Activated CD8-positive, alpha-beta memory T cell treated with anti-CD3 and anti-CD28 coated beads for 4 hours (primary cell): Measurements from ENCODE around the gene TSPAN12.

Experiments
- DNase-seq, 2 donors: peaks; one replicate each; pipeline ENCODE4 v3.0.0-alpha.2; 2020; ENCODE audit warnings: low read depth in 2 of 2

TSPAN12 gene

GRCh38 chr7:120842121-120842621, 15.8 kb downstream of the TSPAN12 start:
- DNase-seq = no peak

DNA sequence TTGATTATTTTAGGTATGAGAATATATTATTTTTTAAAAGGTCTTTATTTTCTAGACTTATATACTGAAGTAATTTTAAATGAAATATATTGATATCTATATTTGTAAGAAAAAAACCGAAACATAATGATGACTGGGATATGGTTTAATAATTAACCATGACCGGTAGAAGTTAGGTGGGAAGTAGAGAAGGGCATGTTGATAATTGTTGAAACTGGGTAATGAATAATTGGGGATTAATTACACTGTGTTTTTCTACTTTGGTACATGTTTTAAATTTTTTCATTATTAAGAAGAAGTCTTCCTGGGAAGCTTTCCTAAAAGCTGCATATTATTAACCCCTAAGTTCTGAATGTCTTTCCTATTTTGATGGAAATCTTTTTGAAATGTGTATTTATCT, 16.3 kb downstream of the TSPAN12 start:
- no peak for DNase-seq

DNA sequence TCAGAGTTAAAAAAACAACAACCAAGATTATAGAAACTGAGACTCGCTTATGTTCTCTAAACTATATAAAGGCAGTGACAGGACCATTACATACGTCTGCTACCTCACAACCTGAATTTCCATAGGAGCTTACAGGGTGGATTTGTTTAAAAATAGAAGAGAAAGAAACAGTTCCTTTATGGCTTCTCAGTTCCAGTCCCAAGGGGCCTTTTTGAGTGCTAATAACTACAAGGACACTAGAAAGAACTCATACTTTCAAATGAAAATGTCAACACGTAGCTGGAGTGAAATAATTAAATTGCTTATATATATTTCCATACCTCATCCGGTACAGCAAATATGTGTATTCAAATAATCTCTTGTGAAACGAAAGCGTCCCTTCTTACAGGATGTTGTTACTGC, 19.7 kb downstream of the TSPAN12 start:
- DNase-seq = no peak

DNA sequence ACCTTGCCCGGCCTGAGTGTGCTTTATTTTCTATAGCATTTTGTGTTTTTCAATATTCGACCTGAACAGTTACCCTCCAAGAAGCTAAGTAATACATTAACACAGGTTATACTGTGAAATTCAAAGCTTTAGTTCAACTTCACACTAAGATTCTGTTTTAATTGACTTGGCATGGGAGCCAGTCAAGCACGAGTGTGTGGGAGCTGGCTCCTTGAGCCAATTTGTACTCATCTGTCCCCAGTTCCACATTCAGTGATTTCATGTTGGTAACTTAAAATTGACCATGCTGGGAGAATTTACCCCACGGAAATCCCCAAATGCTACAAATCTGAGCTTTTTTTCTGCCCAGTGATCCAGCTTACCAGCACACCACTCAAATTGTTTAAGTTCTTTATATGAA, 20.3 kb downstream of the TSPAN12 start:
- DNase-seq = no peak

DNA sequence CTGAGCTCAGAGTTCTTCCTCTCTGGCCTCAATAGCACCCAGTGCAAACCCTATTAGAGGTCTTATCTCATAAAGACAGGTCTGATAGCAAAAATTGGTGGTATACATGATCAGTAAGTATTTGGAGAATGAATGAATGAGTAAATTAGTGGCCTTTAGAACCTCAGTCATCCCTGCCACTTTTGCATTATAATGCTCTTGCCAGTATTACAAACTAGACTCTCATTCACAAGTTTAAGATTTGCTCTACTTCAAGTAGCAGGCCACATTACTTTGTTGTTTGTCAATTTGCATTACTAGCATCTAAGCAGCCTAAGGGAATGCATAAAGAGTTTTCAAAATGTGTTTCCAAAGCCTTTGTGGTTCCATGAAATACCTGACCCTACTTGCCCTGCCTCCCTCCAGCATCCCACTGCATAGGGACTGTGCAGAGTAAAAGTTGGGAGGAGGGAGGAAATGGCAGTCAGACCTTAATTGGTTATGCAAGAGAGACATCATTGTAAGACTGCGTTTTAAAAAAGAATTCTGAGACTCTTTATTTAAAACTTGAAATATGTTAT, 21.3 kb downstream of the TSPAN12 start:
- DNase-seq = no peak

DNA sequence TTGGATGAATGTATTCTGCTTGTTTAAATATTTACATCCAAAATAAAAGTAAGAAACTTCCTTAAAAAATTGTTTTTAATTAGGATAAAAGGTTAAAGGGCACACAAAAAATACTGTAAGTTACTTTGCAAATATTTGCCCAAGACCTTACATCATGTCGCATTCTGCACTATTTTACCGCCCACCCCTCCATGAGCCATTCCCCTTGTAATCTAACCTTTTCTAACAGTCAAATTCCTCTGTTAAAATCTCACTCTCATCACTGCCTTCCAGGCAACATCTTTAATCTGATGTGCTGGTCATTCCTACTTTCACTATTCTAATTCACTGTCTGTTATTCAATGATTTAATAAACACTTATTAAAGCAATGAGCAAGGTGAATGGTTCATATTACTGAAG, 23.2 kb downstream of the TSPAN12 start:
- DNase-seq = no peak

DNA sequence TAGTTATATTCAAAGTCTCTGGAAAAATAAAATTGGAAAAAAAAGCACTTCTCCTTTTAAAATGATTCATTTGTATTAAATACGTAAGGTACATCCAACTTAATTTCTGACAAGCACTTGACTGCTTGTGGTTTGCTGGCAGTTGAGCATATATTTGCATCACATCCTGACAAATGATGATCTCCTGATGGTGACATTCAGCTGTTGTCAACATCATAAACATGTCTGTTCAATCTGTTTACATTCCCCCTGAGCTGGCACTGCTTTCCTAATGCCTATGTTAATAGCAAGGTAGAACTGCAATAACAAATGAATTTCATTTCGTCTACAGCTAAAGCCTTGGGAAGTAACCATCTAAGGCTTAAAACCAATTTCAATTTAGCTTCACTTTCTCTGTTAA, 24.4 kb downstream of the TSPAN12 start:
- DNase-seq = no peak

GRCh38 chr7:120832803-120833202, 25.1 kb downstream of the TSPAN12 start:
- no peak for DNase-seq

GRCh38 chr7:120831260-120831659, 26.7 kb downstream of the TSPAN12 start:
- DNase-seq = no peak

- DNase-seq = no peak
Measured at GRCh38 chr7:120829487-120829886, 28.5 kb downstream of the TSPAN12 start.

GRCh38 chr7:120828528-120828927, 29.4 kb downstream of the TSPAN12 start:
- no peak for DNase-seq

- no peak for DNase-seq
Measured at GRCh38 chr7:120827371-120828118, 30.4 kb downstream of the TSPAN12 start.

DNA sequence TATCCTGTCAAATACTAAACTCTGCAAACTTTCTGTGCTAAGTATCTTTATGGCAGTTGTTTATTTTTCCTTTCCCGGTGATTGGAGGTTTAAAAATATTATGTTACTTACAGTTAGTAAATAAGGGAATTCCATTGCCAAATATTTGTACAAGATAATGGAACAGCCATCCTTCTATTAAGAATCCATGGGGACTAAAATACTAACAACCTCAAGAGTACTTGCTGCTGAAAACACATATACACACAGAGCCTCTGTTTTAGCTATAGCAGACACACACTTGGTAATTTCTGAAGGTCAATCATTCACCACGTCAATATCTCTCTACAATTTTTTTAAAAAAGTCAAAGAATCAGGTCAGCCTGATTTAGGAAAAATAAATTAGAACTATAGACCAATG, 32.4 kb downstream of the TSPAN12 start:
- no peak for DNase-seq

- DNase-seq = no peak
Measured at GRCh38 chr7:120825152-120825551, 32.8 kb downstream of the TSPAN12 start.

GRCh38 chr7:120819861-120820260, 38.1 kb downstream of the TSPAN12 start:
- no peak for DNase-seq

- DNase-seq = no peak
Measured at GRCh38 chr7:120817851-120818250, 40.1 kb downstream of the TSPAN12 start.

- DNase-seq = no peak
Measured at GRCh38 chr7:120814253-120814939, 43.5 kb downstream of the TSPAN12 start.

DNA sequence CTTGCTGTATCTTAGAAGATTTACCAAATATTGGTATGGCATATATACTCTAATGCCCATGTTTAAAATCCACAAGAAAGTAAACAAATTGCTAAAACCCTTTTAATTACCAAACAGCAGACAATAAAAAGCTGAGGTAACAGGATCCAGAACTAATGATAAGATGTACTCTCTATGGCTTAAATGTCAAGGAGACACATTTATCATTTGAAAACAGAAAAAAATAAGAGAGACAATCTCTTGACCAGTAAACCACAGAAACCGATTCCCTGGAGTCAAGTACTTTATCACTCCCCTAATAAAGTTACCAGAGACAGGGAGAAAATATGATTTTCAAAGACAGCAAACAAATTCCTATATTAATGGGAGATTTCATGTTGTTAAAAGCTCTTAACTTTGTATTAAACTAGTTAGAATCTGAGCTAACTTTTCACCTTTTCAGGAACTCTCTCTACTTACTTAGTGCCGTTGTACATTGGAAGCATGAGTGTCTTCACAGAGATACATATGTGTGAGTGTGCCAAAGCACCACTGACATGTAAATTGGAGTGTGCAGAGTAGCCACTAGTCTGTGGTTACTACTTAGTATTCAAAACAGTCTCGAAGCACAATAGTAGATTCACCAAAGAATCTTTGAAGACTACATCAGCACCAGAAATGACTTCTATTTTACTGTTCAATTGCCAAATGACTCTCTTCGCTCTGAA, 44.2 kb downstream of the TSPAN12 start:
- DNase-seq = no peak

DNA sequence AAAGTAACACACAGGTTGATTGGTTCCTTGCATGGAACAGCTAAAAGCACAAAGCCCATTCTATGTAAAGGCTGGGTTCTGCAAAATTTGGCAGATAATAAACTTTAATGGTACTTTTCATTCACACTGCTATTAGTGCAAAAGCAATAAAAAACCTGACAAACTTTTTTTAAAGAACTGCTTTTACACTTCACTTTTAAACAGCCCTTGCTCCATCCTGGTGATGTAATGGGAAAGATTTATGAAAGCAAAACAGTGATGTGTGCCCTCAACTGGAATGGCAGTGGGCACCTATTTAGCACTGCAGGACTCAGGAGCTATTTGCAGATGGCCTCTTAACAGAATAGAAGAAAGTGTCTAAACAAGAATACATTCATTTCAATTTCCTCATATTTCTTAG, 44.9 kb downstream of the TSPAN12 start:
- DNase-seq = no peak

DNA sequence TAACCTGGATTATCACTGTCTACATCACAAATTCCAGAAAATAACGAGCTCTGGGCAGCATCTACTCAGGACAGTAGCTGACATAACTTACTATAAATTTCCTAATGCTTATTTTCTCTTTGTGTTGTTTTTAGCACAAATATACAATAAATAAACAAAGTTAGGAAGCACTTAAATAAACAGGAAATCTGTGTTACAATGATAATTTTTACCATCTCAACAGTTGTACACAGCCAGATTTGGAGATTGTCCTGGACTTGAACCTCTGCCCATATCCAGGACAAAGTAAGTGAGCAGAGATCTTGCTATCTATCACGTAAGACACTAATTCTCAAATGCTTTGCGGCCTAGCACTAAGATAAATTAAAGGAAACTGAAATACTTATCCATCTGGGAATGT, 48.7 kb downstream of the TSPAN12 start:
- no peak for DNase-seq

DNA sequence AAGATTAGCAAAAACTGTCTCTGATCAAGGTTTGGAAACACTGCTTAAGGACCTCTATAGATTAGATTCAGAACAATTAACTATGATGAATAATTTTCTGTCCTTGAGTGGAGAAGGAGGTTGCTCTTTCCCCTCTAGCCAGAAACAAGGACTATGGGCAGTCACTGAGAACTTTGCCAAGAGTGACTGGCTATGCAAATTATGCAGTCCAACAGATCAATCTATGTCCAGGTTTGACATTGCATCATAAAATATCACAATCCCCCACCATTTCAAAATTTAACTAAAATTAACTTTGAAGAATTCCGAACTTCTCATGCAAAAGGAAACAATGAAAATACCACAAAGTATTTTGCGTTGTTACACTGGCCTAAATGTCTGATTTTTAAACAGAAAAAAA, 50.6 kb downstream of the TSPAN12 start:
- DNase-seq = no peak

DNA sequence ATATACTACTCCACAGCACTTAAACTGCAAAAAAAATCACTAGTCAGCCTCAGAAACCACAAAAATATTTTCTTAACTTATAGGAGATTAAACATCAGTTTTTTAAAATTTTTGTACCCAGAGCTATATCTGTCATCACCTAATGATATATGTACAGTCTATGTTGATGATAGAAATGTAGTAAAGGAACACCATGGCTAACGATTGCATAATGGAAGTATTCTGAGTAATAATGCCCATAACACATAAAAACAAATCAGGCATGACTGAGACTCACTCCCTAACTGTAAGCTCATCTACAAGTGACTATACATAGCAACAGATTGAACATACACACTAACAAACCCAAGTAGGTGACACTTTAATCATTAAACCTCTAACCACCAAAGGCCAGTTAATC, 51.3 kb downstream of the TSPAN12 start:
- DNase-seq = no peak
